GDM1 (cell line): ENCODE results near the gene LANCL2.
A peak's percentile ranks its signal among the peaks of the same experiment; 100 is the strongest.
"Not testable (repeated sequence)": the region's sequence is repeated elsewhere in the genome, so short reads cannot be mapped to it uniquely, and the experiment has no call there.

Source experiments
- DNase-seq: peaks from one replicate; lab custom pipeline; 2025; lab: John Stamatoyannopoulos, UW

Gene LANCL2

GRCh38 chr7:55405856-55406541 lies 40.9 kb downstream of the LANCL2 start:
- no peak for DNase-seq

DNA sequence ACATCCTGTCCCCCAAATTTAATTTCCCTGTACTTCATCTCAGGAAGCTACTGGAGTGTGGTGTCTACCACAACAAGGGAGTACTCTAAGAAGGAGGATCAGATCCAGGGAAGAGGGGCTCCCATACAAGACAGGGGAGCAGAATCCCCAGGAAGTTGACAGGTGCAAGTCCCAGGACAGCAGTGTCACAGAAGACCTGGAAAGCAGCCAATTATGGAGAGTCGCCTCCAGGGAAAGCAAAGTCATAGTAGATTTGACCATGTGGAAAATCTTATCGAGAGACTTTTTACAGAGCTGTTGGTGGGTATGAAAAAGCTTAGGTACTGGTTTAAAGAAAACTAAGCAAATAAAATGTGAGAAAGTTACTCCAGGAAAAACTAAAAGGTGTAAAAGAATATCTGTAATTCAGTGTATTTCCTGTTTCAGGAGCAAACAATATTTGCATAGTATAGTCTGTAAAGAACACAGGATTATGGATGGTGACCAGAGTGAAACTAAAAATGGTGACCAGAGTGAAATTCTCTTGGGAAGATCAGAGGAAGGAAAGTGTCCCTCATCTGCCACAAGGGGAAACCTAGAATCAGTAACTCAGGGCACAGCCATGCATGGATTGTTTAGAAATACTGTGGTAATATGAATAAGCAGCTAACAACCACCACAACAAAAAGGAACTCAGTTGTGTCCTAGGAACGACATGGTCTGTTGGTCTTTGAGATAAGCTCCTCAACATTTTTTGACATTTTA lies 44.5 kb downstream of the LANCL2 start:
- DNase-seq, result no peak

DNA sequence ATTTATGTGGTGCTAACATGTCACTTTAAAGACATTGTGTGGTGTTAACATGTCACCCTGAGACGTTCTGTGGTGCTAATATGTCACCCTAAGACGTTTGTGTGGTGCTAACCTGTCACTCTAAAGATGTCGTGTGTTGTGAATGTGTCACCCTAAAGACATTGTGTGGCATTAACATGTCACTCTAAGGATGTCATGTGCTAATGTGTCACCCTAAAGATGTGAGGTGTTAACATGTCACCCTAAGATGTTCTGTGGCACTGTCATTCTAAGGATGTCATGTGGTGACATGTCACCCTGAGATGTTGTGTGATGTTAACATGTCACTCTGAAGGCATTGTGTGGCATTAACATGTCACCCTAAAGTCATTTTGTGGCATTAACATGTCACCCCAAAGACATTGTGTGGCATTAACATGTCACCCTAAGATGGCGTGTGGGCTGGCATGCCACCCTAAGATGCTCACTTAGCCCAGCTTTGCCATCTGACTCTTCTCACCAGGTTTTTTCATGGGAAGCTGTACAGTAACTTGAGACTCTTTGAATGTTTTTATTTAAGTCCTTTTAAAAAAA lies 45.6 kb downstream of the LANCL2 start:
- DNase-seq, result no peak

DNA sequence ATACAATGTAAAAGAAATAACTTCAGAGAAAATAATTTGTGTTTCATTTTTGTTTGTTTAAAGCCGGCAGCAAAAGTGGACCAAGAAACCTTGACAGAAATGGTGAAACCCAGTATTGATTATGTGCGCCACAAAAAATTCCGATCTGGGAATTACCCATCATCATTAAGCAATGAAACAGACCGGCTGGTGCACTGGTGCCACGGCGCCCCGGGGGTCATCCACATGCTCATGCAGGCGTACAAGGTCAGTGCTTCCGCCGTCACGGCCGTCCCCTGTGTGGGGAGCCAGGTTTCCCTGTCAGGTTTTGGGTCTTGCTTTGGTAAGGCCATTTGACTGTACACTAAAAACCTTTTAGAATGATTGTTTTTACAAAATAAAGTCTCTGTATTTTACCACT lies 46.7 kb downstream of the LANCL2 start:
- DNase-seq, result no peak

GRCh38 chr7:55413442-55413841 lies 48.3 kb downstream of the LANCL2 start:
- no peak for DNase-seq

DNA sequence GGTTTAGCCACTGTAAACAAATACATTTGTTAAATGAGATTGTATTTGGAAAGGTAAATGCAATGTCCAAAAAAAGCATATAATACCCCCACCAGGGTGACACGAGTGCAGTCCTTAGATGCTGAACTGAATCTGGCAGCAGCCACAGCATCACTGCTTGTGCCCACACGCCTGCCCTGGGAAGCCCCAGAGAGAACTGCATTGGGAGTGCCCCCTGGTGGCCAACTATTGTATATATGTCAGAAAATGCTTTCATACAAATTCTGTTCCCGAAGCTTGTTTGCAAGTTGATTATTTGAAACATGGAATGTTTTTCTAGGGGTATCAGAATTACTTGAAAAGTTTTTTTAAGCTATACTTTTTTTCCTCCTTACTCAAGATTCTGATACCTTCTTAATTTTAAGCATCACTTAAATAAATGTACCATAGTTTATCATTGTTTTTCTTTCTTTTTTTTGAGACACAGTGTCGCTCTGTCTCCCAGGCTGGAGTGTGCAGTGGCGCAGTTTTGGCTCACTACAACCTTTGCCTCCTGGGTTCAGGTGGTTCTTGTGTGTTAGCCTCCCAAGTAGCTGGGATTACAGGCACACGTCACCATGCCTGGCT lies 50.1 kb downstream of the LANCL2 start:
- DNase-seq, result peak; percentile 45

DNA sequence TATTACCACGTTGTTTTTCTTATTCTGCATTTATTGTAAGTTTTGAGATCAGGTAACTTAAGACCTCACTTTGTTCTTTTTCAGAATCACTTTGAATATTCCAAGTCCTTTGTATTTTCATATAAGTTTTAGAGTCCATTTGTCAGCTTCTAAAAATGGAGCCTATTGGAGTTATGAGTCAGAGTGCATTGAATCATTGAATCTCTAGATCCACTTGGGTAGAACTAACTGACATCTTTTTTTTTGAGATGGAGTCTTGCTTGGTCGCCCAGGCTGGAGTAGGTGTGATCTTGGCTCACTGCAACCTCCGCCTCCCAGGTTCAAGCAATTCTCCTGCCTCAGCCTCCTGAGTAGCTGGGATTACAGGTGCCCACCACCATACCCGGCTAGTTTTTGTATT lies 52.3 kb downstream of the LANCL2 start:
- DNase-seq, result not testable (repeated sequence)

GRCh38 chr7:55420530-55420929 lies 55.4 kb downstream of the LANCL2 start:
- DNase-seq, result no peak

GRCh38 chr7:55423277-55423711 lies 58.2 kb downstream of the LANCL2 start:
- DNase-seq, result no peak

DNA sequence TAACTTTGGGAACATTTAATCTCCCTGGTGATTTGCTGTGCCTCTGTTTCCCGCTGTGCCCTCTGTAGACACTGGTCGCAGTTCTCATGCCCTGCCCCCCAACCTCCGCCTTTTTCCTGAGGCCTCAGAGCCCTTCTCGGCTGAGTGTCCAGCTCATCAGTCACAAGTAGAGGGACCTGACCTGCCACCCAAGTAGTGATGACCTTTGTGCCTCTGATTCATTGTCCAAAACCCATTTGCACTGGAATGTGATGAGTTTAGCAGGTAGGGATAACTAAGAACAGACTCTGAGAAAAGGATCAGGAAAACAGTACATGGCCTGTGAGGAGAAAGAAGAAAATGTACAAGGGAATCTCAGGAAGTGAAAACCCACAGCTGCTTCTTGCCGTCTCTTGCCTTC lies 58.8 kb downstream of the LANCL2 start:
- no peak for DNase-seq

DNA sequence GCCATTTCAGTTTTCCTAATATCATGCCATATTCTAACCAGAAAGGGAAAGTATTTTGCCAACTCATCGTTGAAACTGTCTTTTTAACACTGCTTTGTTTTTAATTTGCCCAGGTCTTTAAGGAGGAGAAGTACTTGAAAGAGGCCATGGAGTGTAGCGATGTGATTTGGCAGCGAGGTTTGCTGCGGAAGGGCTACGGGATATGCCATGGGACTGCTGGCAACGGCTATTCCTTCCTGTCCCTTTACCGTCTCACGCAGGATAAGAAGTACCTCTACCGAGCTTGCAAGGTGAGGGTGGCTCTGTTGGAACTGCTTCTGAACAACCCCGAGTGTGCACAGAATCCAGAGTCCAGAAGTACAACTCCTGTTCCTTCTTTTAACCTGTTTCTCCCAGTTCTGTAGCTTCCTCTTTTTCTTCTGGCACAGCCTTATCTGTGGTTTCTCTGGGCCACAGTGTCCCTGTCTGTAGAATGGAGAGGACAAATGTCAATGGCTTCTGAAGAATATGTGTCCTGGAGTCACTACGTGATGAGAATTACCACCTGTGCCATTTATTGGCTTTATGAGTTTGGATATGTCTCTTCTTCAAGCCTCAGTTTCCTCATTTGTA lies 60.1 kb downstream of the LANCL2 start:
- peak; percentile 26 for DNase-seq

- no peak for DNase-seq
These were observed 61.5 kb downstream of the LANCL2 start for GRCh38 chr7:55426676-55427075.

DNA sequence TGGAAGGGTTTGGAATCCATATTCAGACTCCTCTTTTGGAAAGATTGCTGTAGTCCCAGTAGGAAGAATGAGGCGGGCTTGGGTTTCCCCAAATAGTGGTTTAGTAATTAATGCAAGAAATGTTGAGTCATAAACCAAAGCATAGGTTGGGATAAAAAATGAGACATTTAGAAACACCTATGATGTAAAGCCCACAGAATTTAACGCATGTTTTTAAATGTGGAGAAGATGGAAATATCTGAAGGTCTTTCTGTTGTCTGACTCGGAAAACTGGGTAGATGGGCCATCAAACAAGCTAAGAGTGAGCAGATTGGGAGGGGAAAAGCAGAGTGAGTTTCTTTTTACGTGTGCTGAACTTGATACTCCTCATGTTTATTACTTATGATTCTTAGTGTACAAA lies 62.2 kb downstream of the LANCL2 start:
- DNase-seq, result no peak

- no peak for DNase-seq
These were observed 62.7 kb downstream of the LANCL2 start for GRCh38 chr7:55427800-55428199.

DNA sequence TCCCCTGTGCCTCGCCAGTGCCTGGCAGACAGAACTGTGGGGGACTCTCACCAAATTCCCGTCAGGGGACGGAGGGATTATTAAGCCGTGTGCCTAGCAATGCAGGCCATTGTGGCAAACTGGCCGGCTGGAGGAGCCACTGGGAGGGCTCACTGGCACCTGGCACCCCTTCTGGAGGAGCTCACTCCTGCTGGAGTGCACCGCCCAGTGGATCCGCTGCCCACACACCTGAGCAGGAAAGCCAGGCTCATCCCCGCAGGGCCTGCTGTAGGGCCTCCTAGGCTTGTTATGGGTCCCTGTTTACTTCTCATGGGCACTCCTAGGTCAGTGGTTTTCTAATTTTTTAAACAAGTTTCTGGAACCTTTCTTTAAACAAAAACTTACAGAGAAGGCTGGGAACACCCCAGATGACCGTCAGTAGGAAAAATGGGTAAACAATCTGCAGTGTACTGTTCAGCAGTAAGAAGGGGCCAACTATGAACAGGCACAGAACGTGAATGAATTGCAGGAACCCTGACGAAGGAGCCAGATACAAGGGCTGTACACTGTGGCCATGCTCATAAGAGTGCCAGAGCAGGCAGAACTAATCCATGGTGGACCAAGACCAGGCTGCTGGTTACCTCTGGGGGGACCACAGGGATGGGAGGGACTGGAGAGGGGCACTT lies 64.8 kb downstream of the LANCL2 start:
- no peak for DNase-seq

- DNase-seq, result no peak
These were observed 66.8 kb downstream of the LANCL2 start for GRCh38 chr7:55431898-55432297.

DNA sequence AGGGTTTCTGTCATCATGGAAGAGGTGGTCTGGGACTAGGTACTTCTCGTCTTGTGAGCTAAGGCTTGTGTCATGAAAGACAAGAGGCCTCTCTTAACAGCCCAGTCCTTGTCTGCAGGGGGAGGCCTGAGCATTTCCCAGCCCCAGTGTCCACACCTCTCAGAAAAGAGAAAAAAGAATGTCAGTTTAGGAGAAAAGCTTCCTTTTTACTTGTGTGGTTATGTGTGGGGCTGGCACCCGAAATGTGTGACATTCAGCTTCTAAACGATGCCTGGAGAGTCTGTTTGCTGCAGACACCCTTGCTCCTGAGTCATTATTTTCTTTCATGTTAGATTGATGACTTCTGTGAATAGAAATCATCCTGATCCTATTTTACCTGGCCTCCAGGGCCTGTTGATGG lies 67.4 kb downstream of the LANCL2 start:
- DNase-seq, result no peak

GRCh38 chr7:55432939-55433784 lies 68.0 kb downstream of the LANCL2 start:
- DNase-seq, result no peak

DNA sequence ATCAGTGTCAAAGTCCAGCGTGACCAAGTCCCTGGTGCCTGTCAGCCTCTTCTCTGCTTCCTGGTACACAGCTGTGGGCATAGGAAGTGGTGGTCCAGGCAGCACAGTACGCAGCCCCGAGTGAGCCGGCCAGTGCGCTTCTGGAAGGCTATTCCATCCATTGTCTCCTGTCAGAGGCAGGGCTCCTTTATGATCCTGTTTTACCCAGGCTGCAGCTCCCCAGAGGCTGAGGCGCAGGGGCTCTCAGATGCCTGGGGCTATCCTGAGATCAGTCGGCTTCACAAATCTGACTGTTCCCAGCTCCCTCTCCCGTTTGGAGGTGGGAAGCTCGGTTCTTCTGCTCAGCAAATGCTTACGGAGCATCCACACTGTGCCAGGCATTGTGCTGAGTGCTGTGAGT lies 70.3 kb downstream of the LANCL2 start:
- no peak for DNase-seq

DNA sequence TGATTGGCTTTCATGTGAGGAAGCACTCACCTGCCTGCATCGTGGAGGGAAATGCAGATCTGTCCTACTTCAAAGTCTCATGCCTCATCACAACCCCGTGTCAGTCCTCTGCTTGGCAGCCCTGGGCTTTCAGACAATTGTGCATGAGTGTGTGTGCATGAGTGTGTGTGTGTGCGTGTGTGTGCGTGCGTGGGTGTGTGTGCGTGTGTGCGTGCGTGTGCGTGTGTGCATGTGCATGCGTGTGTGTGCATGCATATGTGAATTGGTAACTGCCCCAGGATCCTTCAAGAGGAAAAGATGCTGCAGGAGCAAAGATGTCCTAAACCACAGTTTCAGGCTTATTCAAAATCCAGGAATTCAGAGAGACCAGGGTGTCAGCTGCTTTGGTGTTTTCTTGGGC lies 71.3 kb downstream of the LANCL2 start:
- DNase-seq, result no peak

GRCh38 chr7:55437375-55437774 lies 72.2 kb downstream of the LANCL2 start:
- DNase-seq, result no peak
